NT2/D1 (cell line): ENCODE measurements around the gene ENOX1.

ENCODE experiments used
- DNase-seq: peaks from one replicate; pipeline ENCODE4 v3.0.0-alpha.2; 2011; ENCODE audit warnings: low read depth, low spot score
- H3K27me3 ChIP-seq: 2 replicates; pipeline ENCODE4 v1.6.0; 2011; ENCODE audit warnings: mild to moderate bottlenecking; ENCODE audit not compliant: insufficient read length, insufficient read depth
- H3K36me3 ChIP-seq: 2 replicates; pipeline ENCODE4 v1.6.1; 2011; ENCODE audit warnings: mild to moderate bottlenecking, low read length, mixed read lengths; ENCODE audit not compliant: insufficient read depth, insufficient read length
- H3K4me1 ChIP-seq: 2 replicates; pipeline ENCODE4 v1.5.1; 2011; ENCODE audit not compliant: insufficient read depth, insufficient read length
- H3K4me3 ChIP-seq: 2 replicates; pipeline ENCODE4 v1.5.1; 2011; ENCODE audit warnings: low read depth; ENCODE audit not compliant: insufficient read length
- H3K9ac ChIP-seq: 2 replicates; pipeline ENCODE4 v1.6.0; 2011; ENCODE audit warnings: low read depth; ENCODE audit not compliant: insufficient read length
- H3K9me3 ChIP-seq: 2 replicates; pipeline ENCODE4 v1.5.1; 2011; ENCODE audit warnings: mild to moderate bottlenecking, low read length; ENCODE audit not compliant: insufficient read depth
- SUZ12 ChIP-seq: IDR thresholded peaks from 2 replicates; pipeline ENCODE4 v1.6.1; 2011; ENCODE audit not compliant: insufficient read length, insufficient read depth; ENCODE audit errors: extremely low read depth
- YY1 ChIP-seq: IDR thresholded peaks from 2 replicates; pipeline ENCODE4 v1.6.1; 2011; ENCODE audit not compliant: insufficient read length, insufficient read depth
- ZNF274 ChIP-seq: IDR thresholded peaks from 2 replicates; pipeline ENCODE4 v1.6.1; 2011; ENCODE audit warnings: mild to moderate bottlenecking, low read depth, low read length

The ENOX1 gene

DNA sequence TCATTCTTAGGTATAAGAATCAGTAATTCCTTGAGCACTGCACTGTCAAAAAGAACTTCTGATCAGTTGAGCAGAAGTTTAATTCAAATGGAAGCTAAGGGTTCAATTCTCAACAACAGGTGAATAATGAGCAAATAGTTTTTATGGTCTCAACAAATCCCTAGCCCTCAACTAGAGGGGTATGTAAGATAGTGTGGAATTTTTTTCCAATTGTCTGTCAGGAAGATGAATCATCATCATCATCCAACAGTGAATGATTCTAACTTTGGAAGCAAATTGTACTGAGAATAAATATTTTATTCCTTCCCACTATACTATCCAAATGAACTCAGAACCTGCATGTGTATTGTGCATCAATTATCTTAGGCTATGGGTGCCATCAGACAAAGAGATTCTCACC is 372.7 kb downstream of the ENOX1 start:
- H3K4me3 ChIP-seq: no peak overlapping the region
- no peak overlapping the region for H3K9ac ChIP-seq
- no peaks in the 10 kb centered on the region for H3K27me3 ChIP-seq
- no peaks in the 10 kb centered on the region for H3K36me3 ChIP-seq
- no peak for TF ChIP-seq YY1
- no peak for TF ChIP-seq SUZ12
- TF ChIP-seq ZNF274: no peak
- DNase-seq: no peak
- no peaks in the 10 kb centered on the region for H3K4me1 ChIP-seq
- peaks cover 12% of the 10 kb centered on the region; the same call in 1 of the 2 replicates for H3K9me3 ChIP-seq

DNA sequence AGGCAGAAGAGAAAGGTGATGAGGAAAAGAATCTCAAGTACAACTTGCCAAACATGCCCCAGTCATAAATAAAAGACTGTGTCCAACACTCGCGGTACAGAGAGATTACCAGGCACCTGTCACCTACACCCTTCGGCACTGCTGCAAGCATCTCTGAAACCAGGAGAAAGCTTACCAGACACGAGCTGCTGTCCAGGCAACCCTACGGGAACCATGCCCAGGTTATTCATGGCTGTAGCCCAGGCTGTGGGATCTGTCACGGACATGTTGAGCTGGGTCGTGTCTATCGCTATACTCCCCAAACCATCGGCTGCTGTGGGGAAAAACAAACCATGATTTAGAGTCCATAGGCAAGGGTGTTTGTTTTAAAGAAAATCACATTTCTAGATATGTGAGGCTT is 375.0 kb downstream of the ENOX1 start:
- Histone ChIP-seq H3K4me1 (no peaks in the 10 kb centered on the region), H3K27me3 (no peaks in the 10 kb centered on the region), H3K4me3 (no peak overlapping the region), H3K9me3 (peaks cover 5% of the 10 kb centered on the region; the same call in 1 of the 2 replicates), H3K9ac (no peak overlapping the region), H3K36me3 (no peaks in the 10 kb centered on the region)
- no peak for TF ChIP-seq SUZ12
- no peak for TF ChIP-seq ZNF274
- no peak for TF ChIP-seq YY1
- DNase-seq: no peak

DNA sequence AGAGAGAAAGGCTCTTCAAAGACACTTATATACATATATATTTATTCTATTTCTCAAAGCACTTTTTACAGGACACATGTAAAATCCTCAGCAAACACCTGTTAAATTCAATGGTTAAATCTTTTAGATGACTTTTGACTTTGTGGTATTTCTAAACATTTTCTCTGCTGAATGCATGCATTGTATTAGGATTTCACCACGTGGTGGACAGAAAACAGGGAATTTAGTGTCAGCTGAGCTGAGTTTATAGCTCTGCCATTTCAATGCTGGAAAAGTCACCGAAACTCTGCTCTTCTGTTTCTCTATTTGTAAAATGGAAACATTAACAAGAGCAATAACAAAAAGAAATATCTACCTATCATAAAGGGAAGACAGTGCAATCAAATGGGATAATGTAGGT is 375.6 kb downstream of the ENOX1 start:
- peaks cover 5% of the 10 kb centered on the region; the same call in 1 of the 2 replicates for H3K9me3 ChIP-seq
- no peak for DNase-seq
- H3K27me3 ChIP-seq: no peaks in the 10 kb centered on the region
- no peak overlapping the region for H3K9ac ChIP-seq
- TF ChIP-seq SUZ12 (no peak), ZNF274 (no peak), YY1 (no peak)
- no peaks in the 10 kb centered on the region for H3K36me3 ChIP-seq
- H3K4me3 ChIP-seq: no peak overlapping the region
- H3K4me1 ChIP-seq: no peaks in the 10 kb centered on the region

DNA sequence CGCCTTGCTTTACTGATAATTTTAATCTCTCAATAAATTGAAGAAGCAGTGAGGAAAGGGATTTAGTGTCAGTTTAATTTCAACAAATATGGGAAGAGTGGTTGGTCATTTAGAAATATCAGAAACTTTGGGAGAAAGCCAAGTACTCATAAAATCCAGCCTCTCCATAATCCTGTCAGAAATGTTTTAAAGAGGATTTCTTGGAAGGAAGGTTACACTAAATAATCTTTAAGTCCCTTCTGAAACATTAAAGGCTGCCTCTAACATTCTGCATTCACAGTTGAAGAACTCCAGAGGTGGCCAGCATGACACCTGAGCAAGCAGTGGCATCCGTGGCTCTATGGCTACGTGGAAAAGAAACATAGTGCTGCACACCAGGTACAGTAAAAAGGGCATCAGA is 378.5 kb downstream of the ENOX1 start:
- TF ChIP-seq YY1: no peak
- no peak for TF ChIP-seq SUZ12
- TF ChIP-seq ZNF274: no peak
- Histone ChIP-seq H3K4me3 (no peak overlapping the region), H3K36me3 (no peaks in the 10 kb centered on the region), H3K4me1 (no peaks in the 10 kb centered on the region), H3K9me3 (no peaks in the 10 kb centered on the region), H3K9ac (no peak overlapping the region), H3K27me3 (no peaks in the 10 kb centered on the region)
- no peak for DNase-seq

DNA sequence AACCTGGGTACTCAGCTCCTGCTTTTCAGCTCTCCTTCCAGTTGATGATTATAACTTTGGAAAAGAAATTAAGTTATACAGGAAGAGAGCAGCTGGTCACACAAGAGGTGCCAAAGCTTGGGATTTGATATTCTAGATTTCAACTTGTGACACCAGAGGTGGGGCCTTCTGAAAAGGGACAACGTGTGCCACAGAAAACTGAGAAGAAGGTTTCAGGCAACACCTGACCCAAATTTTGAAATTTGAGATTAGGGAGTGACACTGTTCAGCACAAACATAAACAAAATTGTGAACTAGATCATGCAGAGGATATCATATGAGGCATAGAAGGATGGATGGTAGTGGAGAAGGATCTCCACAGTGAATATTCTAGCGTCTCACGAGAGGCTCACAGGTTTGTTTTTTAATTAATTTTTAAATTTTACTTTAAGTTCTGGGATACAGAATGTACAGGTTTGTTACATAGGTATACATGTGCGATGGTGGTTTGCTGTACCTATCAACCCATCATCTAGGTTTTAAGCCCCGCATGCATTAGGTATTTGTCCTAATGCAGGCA is 379.7 kb downstream of the ENOX1 start:
- H3K27me3 ChIP-seq: no peaks in the 10 kb centered on the region
- no peak for DNase-seq
- TF ChIP-seq YY1 (no peak), SUZ12 (no peak), ZNF274 (no peak)
- no peaks in the 10 kb centered on the region for H3K4me1 ChIP-seq
- no peak overlapping the region for H3K4me3 ChIP-seq
- no peak overlapping the region for H3K9ac ChIP-seq
- no peaks in the 10 kb centered on the region for H3K36me3 ChIP-seq
- no peaks in the 10 kb centered on the region for H3K9me3 ChIP-seq

DNA sequence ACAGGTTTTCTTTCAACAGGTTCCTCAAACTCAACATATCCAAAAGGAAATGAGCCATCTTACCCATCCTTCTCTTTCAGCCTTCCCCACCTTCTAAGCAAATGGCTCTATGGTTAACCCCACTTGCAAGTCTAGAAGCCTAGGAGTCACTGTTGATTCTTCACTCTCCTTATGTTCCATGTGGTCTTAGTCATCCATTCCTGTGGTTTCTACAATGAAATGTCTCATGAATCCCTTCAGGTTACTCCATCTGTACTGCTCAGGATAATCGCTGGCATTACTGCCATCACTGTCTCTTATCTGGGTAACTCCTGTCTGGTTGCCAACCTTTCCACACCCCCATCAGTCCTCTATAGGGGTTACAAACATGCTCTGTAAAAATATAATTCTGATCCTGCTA is 381.3 kb downstream of the ENOX1 start:
- DNase-seq: no peak
- TF ChIP-seq YY1: no peak
- TF ChIP-seq ZNF274: no peak
- no peak for TF ChIP-seq SUZ12

DNA sequence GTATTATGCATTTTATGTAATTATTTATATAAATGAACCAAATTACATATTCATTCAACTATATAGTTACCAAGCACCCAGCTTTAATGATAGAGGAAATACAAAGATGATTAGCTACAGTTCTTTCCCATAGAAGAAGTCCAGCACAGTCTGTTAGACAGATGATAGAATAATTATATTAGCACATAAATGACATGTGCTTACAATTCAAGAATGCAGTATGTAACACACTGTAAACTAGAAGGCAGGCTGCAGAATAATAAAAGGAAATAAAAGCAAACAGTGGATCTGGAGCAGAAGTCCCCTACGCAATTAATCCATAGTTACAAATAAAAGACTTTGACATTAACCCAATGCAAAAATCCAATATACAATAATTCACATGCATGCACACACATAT is 384.4 kb downstream of the ENOX1 start:
- DNase-seq: no peak
- Histone ChIP-seq H3K36me3 (no peaks in the 10 kb centered on the region), H3K9me3 (no peaks in the 10 kb centered on the region), H3K27me3 (no peaks in the 10 kb centered on the region), H3K4me3 (no peak overlapping the region), H3K9ac (no peak overlapping the region), H3K4me1 (no peaks in the 10 kb centered on the region)
- no peak for TF ChIP-seq YY1
- TF ChIP-seq SUZ12: no peak
- no peak for TF ChIP-seq ZNF274

More for the DNA sequence above, 381.3 kb downstream of the ENOX1 start:
- Histone ChIP-seq H3K36me3 (no peaks in the 10 kb centered on the region), H3K4me1 (no peaks in the 10 kb centered on the region), H3K4me3 (no peak overlapping the region), H3K27me3 (no peaks in the 10 kb centered on the region), H3K9me3 (no peaks in the 10 kb centered on the region), H3K9ac (no peak overlapping the region)
